Measurements from ENCODE around the gene LIMS3. TPM values are rescaled to one million over a fixed set of nuclear protein-coding genes. Genes with fewer than 3 reads are reported as not detected.
"Not testable (repeated sequence)": the region's sequence is repeated elsewhere in the genome, so short reads cannot be mapped to it uniquely, and the experiment has no call there.

Gene LIMS3
- total RNA-seq, 2 experiments from 2014 or later = not detected

GRCh38 chr2:109905796-109906195 lies 7.3 kb downstream of the LIMS3 start:
- CTCF ChIA-PET; POLR2A ChIA-PET; DNase-seq; H3K36me3 Mint-ChIP-seq (ENCODE audit: low read depth); H3K4me1 Mint-ChIP-seq; H3K4me3 Mint-ChIP-seq; H3K27ac Mint-ChIP-seq; H3K9me3 Mint-ChIP-seq; H3K27me3 Mint-ChIP-seq: not testable (repeated sequence)

- H3K4me1 Mint-ChIP-seq; CTCF ChIA-PET; H3K9me3 Mint-ChIP-seq; H3K36me3 Mint-ChIP-seq (ENCODE audit: low read depth); POLR2A ChIA-PET; H3K27ac Mint-ChIP-seq; H3K27me3 Mint-ChIP-seq; H3K4me3 Mint-ChIP-seq; DNase-seq: not testable (repeated sequence)
These were observed 10.1 kb downstream of the LIMS3 start for GRCh38 chr2:109908626-109909025.

GRCh38 chr2:109910789-109911188 lies 12.3 kb downstream of the LIMS3 start:
- CTCF ChIA-PET = not testable (repeated sequence)

GRCh38 chr2:109913911-109914310 lies 15.4 kb downstream of the LIMS3 start:
- H3K27ac Mint-ChIP-seq; H3K4me3 Mint-ChIP-seq; POLR2A ChIA-PET; CTCF ChIA-PET; H3K36me3 Mint-ChIP-seq (ENCODE audit: low read depth); H3K4me1 Mint-ChIP-seq; H3K9me3 Mint-ChIP-seq; H3K27me3 Mint-ChIP-seq; DNase-seq: not testable (repeated sequence)

More at GRCh38 chr2:109910789-109911188, 12.3 kb downstream of the LIMS3 start:
- H3K36me3 Mint-ChIP-seq (ENCODE audit: low read depth); H3K27ac Mint-ChIP-seq; DNase-seq; POLR2A ChIA-PET; H3K27me3 Mint-ChIP-seq; H3K4me3 Mint-ChIP-seq; H3K9me3 Mint-ChIP-seq; H3K4me1 Mint-ChIP-seq: not testable (repeated sequence)

- DNase-seq; H3K27me3 Mint-ChIP-seq; CTCF ChIA-PET; H3K27ac Mint-ChIP-seq; H3K36me3 Mint-ChIP-seq (ENCODE audit: low read depth); H3K4me1 Mint-ChIP-seq; H3K9me3 Mint-ChIP-seq; POLR2A ChIA-PET; H3K4me3 Mint-ChIP-seq: not testable (repeated sequence)
These were observed 16.1 kb downstream of the LIMS3 start for GRCh38 chr2:109914552-109914951.

- H3K27ac Mint-ChIP-seq; H3K4me3 Mint-ChIP-seq; H3K4me1 Mint-ChIP-seq; H3K27me3 Mint-ChIP-seq; POLR2A ChIA-PET; CTCF ChIA-PET; H3K9me3 Mint-ChIP-seq; DNase-seq; H3K36me3 Mint-ChIP-seq (ENCODE audit: low read depth): not testable (repeated sequence)
These were observed 17.3 kb downstream of the LIMS3 start for GRCh38 chr2:109915830-109916229.

- H3K27ac Mint-ChIP-seq; H3K27me3 Mint-ChIP-seq; H3K9me3 Mint-ChIP-seq; H3K4me3 Mint-ChIP-seq; CTCF ChIA-PET; POLR2A ChIA-PET; H3K36me3 Mint-ChIP-seq (ENCODE audit: low read depth); DNase-seq; H3K4me1 Mint-ChIP-seq: not testable (repeated sequence)
These were observed 21.7 kb downstream of the LIMS3 start for GRCh38 chr2:109920162-109920561.

- POLR2A ChIA-PET; H3K27ac Mint-ChIP-seq; DNase-seq; CTCF ChIA-PET; H3K4me1 Mint-ChIP-seq; H3K36me3 Mint-ChIP-seq (ENCODE audit: low read depth); H3K9me3 Mint-ChIP-seq; H3K27me3 Mint-ChIP-seq; H3K4me3 Mint-ChIP-seq: not testable (repeated sequence)
These were observed 23.3 kb downstream of the LIMS3 start for GRCh38 chr2:109921543-109922384.

- H3K27me3 Mint-ChIP-seq; H3K36me3 Mint-ChIP-seq (ENCODE audit: low read depth); H3K4me1 Mint-ChIP-seq; H3K27ac Mint-ChIP-seq; DNase-seq; H3K4me3 Mint-ChIP-seq; CTCF ChIA-PET; POLR2A ChIA-PET; H3K9me3 Mint-ChIP-seq: not testable (repeated sequence)
These were observed 26.0 kb downstream of the LIMS3 start for GRCh38 chr2:109924481-109924880.

GRCh38 chr2:109927803-109928202 lies 29.3 kb downstream of the LIMS3 start:
- DNase-seq; H3K9me3 Mint-ChIP-seq; H3K36me3 Mint-ChIP-seq (ENCODE audit: low read depth); POLR2A ChIA-PET; H3K27ac Mint-ChIP-seq; CTCF ChIA-PET; H3K27me3 Mint-ChIP-seq; H3K4me1 Mint-ChIP-seq; H3K4me3 Mint-ChIP-seq: not testable (repeated sequence)

- H3K27ac Mint-ChIP-seq; H3K4me3 Mint-ChIP-seq; POLR2A ChIA-PET; H3K27me3 Mint-ChIP-seq; H3K4me1 Mint-ChIP-seq; H3K36me3 Mint-ChIP-seq (ENCODE audit: low read depth); CTCF ChIA-PET; DNase-seq; H3K9me3 Mint-ChIP-seq: not testable (repeated sequence)
These were observed 30.7 kb downstream of the LIMS3 start for GRCh38 chr2:109929222-109929621.

- H3K4me3 Mint-ChIP-seq; H3K27me3 Mint-ChIP-seq; H3K4me1 Mint-ChIP-seq; CTCF ChIA-PET; H3K27ac Mint-ChIP-seq; POLR2A ChIA-PET; H3K36me3 Mint-ChIP-seq (ENCODE audit: low read depth); DNase-seq; H3K9me3 Mint-ChIP-seq: not testable (repeated sequence)
These were observed 38.0 kb downstream of the LIMS3 start for GRCh38 chr2:109936534-109936933.

- H3K27ac Mint-ChIP-seq; POLR2A ChIA-PET; DNase-seq; H3K9me3 Mint-ChIP-seq; H3K4me1 Mint-ChIP-seq; H3K4me3 Mint-ChIP-seq; H3K36me3 Mint-ChIP-seq (ENCODE audit: low read depth); CTCF ChIA-PET; H3K27me3 Mint-ChIP-seq: not testable (repeated sequence)
These were observed 46.9 kb downstream of the LIMS3 start for GRCh38 chr2:109945362-109945761.

GRCh38 chr2:109947262-109947958 lies 48.9 kb downstream of the LIMS3 start:
- H3K4me3 Mint-ChIP-seq; CTCF ChIA-PET; H3K4me1 Mint-ChIP-seq; H3K9me3 Mint-ChIP-seq; POLR2A ChIA-PET; H3K27me3 Mint-ChIP-seq; DNase-seq; H3K27ac Mint-ChIP-seq; H3K36me3 Mint-ChIP-seq (ENCODE audit: low read depth): not testable (repeated sequence)
